T-cell (primary cell): ENCODE results near the gene UPK2. TPM values are rescaled to one million over a fixed set of nuclear protein-coding genes. Genes with fewer than 3 reads are reported as not detected.
"Not testable (repeated sequence)": the region's sequence is repeated elsewhere in the genome, so short reads cannot be mapped to it uniquely, and the experiment has no call there.

ENCODE experiments used
- ATAC-seq, 4 experiments: fragments of 200-7000 bp in 3 of 4; fragments of 150-1000 bp in 1 of 4; cut with Tn5 transposase; replicated peaks in 1 of 4; 1 replicate in 3 of 4; 2 replicates in 1 of 4; pipeline ENCODE4 v1.10.0; 2021; ENCODE audit warnings: moderate library complexity in 3 of 4, mild to moderate bottlenecking in 2 of 4, moderate number of reproducible peaks in 1 of 4
- CTCF ChIA-PET, 2 donors: fragments of 300-600 bp; sonication (Branson Sonifier 250); formaldehyde crosslinking; loops; one replicate each; lab custom pipeline; 2022; ENCODE audit warnings: antibody characterized with exemption in 2 of 2; lab: Charles Lee
- POLR2A ChIA-PET, 2 donors: fragments of 300-600 bp; sonication (Branson Sonifier 250); formaldehyde crosslinking; loops; one replicate each; lab custom pipeline; 2022; ENCODE audit warnings: antibody characterized with exemption in 2 of 2; lab: Charles Lee
- DNase-seq, 35 experiments: peaks; one replicate each; pipeline versions ENCODE4 v3.0.0 to v3.0.0-alpha.2; 2013 to 2023
- H3K27ac ChIP-seq: one replicate; pipeline ENCODE4 v1.5.1; 2013; ENCODE audit warnings: low read length
- H3K27me3 ChIP-seq, 2 experiments: replicated peaks in 1 of 2; 1 replicate in 1 of 2; 2 replicates in 1 of 2; pipeline versions ENCODE4 v1.6.1 to v1.7.0; 2013; ENCODE audit warnings: low read length in 1 of 2, mixed read lengths in 1 of 2; ENCODE audit not compliant: control insufficient read depth in 2 of 2, insufficient read depth in 2 of 2; ENCODE audit errors: extremely low read depth in 1 of 2
- H3K36me3 ChIP-seq, 2 donors: 1 replicate in 1 of 2; 2 replicates in 1 of 2; pipeline versions ENCODE4 v1.6.1 to v1.7.0; 2013; ENCODE audit warnings: low read length in 1 of 2; ENCODE audit not compliant: control insufficient read depth in 2 of 2, insufficient read depth in 1 of 2; ENCODE audit errors: extremely low read depth in 1 of 2
- H3K4me1 ChIP-seq, 2 experiments: 1 replicate in 1 of 2; 2 replicates in 1 of 2; pipeline versions ENCODE4 v1.6.1 to v1.7.0; 2013; ENCODE audit warnings: low read length in 2 of 2, mixed read lengths in 1 of 2; ENCODE audit not compliant: insufficient read depth in 2 of 2, control insufficient read depth in 1 of 2; ENCODE audit errors: extremely low read depth in 1 of 2
- H3K4me3 ChIP-seq, 2 donors: 1 replicate in 1 of 2; 2 replicates in 1 of 2; pipeline versions ENCODE4 v1.5.1 to v1.7.0; 2013; ENCODE audit warnings: mild to moderate bottlenecking in 2 of 2, low read length in 1 of 2, moderate library complexity in 1 of 2; ENCODE audit not compliant: control insufficient read depth in 1 of 2; ENCODE audit errors: extremely low read depth in 1 of 2
- H3K9me3 ChIP-seq: 2 replicates; pipeline ENCODE4 v1.7.0; 2013
- H3K27ac Mint-ChIP-seq, 2 donors: one replicate each; pipeline ENCODE4 v1.8.0; 2020 to 2021; ENCODE audit warnings: mild to moderate bottlenecking in 2 of 2, mixed read lengths in 2 of 2
- H3K27me3 Mint-ChIP-seq, 2 donors: one replicate each; pipeline ENCODE4 v1.8.0; 2021 to 2022; ENCODE audit warnings: mixed read lengths in 2 of 2
- H3K36me3 Mint-ChIP-seq: one replicate; pipeline ENCODE4 v1.8.0; 2021; ENCODE audit warnings: mixed read lengths
- H3K4me1 Mint-ChIP-seq, 3 donors: one replicate each; pipeline ENCODE4 v1.8.0; 2020 to 2022; ENCODE audit warnings: mixed read lengths in 3 of 3, mild to moderate bottlenecking in 1 of 3
- H3K4me3 Mint-ChIP-seq, 3 donors: one replicate each; pipeline ENCODE4 v1.8.0; 2020 to 2022; ENCODE audit warnings: mild to moderate bottlenecking in 3 of 3, mixed read lengths in 3 of 3, moderate library complexity in 3 of 3
- H3K9me3 Mint-ChIP-seq, 3 donors: one replicate each; pipeline ENCODE4 v1.8.0; 2020 to 2022; ENCODE audit warnings: mixed read lengths in 3 of 3
- WGBS: methylation state at CpG from one replicate; pipeline ENCODE4 v1.1.5; 2013; ENCODE audit warnings: missing lambda C conversion rate; ENCODE audit not compliant: insufficient coverage; 5-methylcytosine and 5-hydroxymethylcytosine counted together
- total RNA-seq, 35 experiments: library from RNA in 6 of 35; stranded (reverse) in 6 of 35; fragments of 120-200 nt in 1 of 35; gene quantifications; one replicate each; pipeline versions ENCODE4 v1.2.1 to v1.2.4 and lab custom pipeline; 2013 to 2026

The UPK2 gene
- total RNA-seq, 5 donors from 2014 or later (not counting 1 experiment from before 2014, with no cell fraction given), result 0.32 TPM; not detected in 4

- H3K4me3 ChIP-seq, result no peak overlapping the region
- no peak overlapping the region for H3K27ac ChIP-seq
- DNase-seq (no peak), ATAC-seq (no peak)
- H3K4me1 ChIP-seq, result peaks cover 0 to 10% of the 10 kb centered on the region in 2 experiments
- H3K9me3 ChIP-seq, result no peaks in the 10 kb centered on the region
- ChIA-PET CTCF (interaction anchor here in 1 of 2 donors (0.6 to 1.2 kb wide), 2 partner anchors 43 to 73 kb away, joined by 3 read pairs; partner anchors contain the start of gene SLC37A4), POLR2A (no interaction called here)
- H3K27me3 Mint-ChIP-seq, result peaks cover 0 to 10% of the 10 kb centered on the region in 2 donors
- peaks cover 0 to 35% of the 10 kb centered on the region in 2 experiments for H3K27me3 ChIP-seq
- no peaks in the 10 kb centered on the region for H3K36me3 ChIP-seq
- WGBS, result 86% methylated on average over 11 of the region's 11 CpGs
- peaks cover 5 to 11% (median 6%) of the 10 kb centered on the region in 3 donors for H3K4me1 Mint-ChIP-seq
- no peaks in the 10 kb centered on the region for H3K36me3 Mint-ChIP-seq
- H3K4me3 Mint-ChIP-seq, result no peak overlapping the region
- H3K27ac Mint-ChIP-seq, result no peak overlapping the region
- no peaks in the 10 kb centered on the region for H3K9me3 Mint-ChIP-seq
Observed at GRCh38 chr11:118957549-118957948, 1.5 kb downstream of the UPK2 start.

DNA sequence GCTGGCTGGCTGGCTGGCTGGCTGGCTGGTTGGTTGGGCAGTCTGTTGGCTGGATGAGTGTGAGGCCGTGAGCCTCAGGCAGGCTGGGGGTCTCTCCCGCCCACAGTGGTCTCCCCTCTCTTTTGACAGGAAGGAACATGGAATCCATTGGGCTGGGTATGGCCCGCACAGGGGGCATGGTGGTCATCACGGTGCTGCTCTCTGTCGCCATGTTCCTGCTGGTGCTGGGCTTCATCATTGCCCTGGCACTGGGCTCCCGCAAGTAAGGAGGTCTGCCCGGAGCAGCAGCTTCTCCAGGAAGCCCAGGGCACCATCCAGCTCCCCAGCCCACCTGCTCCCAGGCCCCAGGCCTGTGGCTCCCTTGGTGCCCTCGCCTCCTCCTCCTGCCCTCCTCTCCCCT is 1.9 kb downstream of the UPK2 start:
- WGBS, result 85% methylated on average over 8 of the region's 8 CpGs
- Mint-ChIP-seq H3K4me3 (no peak overlapping the region), H3K27ac (no peak overlapping the region), H3K36me3 (no peaks in the 10 kb centered on the region), H3K27me3 (peaks cover 0 to 10% of the 10 kb centered on the region in 2 donors), H3K4me1 (peaks cover 5 to 11% (median 6%) of the 10 kb centered on the region in 3 donors), H3K9me3 (no peaks in the 10 kb centered on the region)
- peaks cover 0 to 35% of the 10 kb centered on the region in 2 experiments for H3K27me3 ChIP-seq
- no peak overlapping the region for H3K4me3 ChIP-seq
- peaks cover 0 to 10% of the 10 kb centered on the region in 2 experiments for H3K4me1 ChIP-seq
- ChIA-PET POLR2A (no interaction called here), CTCF (interaction anchor here (0.6 to 1.2 kb wide), 2 partner anchors 73 to 148 kb away, joined by 3 read pairs; partner anchors contain the start of gene SLC37A4 (in 1 of the 2))
- no peaks in the 10 kb centered on the region for H3K36me3 ChIP-seq
- H3K9me3 ChIP-seq, result no peaks in the 10 kb centered on the region
- DNase-seq (no peak), ATAC-seq (no peak)
- H3K27ac ChIP-seq, result no peak overlapping the region

- H3K27me3 Mint-ChIP-seq, result peaks cover 0 to 10% of the 10 kb centered on the region in 2 donors
- no peaks in the 10 kb centered on the region for H3K36me3 ChIP-seq
- no peaks in the 10 kb centered on the region for H3K36me3 Mint-ChIP-seq
- no peak for DNase-seq
- H3K9me3 Mint-ChIP-seq, result no peaks in the 10 kb centered on the region
- no peak for ATAC-seq
- H3K4me3 Mint-ChIP-seq, result no peak overlapping the region
- H3K27me3 ChIP-seq, result peaks cover 0 to 32% of the 10 kb centered on the region in 2 experiments
- 100% methylated on average over 2 of the region's 2 CpGs for WGBS
- H3K9me3 ChIP-seq, result no peaks in the 10 kb centered on the region
- ChIA-PET CTCF (interaction anchor here (0.6 to 0.7 kb wide), 2 partner anchors 31 to 148 kb away, joined by 3 read pairs; no protein-coding TSS in a partner anchor), POLR2A (interaction anchor here (0.7 kb wide), 2 partner anchors 178 to 585 kb away, joined by 3 to 4 read pairs; no protein-coding TSS in a partner anchor)
- H3K27ac Mint-ChIP-seq, result no peak overlapping the region
- peaks cover 0 to 10% of the 10 kb centered on the region in 2 experiments for H3K4me1 ChIP-seq
- H3K27ac ChIP-seq, result no peak overlapping the region
- H3K4me3 ChIP-seq, result no peak overlapping the region
- peaks cover 5 to 11% (median 6%) of the 10 kb centered on the region in 3 donors for H3K4me1 Mint-ChIP-seq
Observed at GRCh38 chr11:118958577-118958976, 2.5 kb downstream of the UPK2 start.

- ChIA-PET POLR2A (no interaction called here), CTCF (no interaction called here)
- Mint-ChIP-seq H3K27me3 (peaks cover 0 to 5% of the 10 kb centered on the region in 2 donors), H3K27ac (no peak overlapping the region), H3K9me3 (no peaks in the 10 kb centered on the region), H3K36me3 (no peaks in the 10 kb centered on the region), H3K4me1 (peaks cover 4 to 10% (median 5%) of the 10 kb centered on the region in 3 donors), H3K4me3 (no peak overlapping the region)
- Histone ChIP-seq H3K27ac (no peak overlapping the region), H3K36me3 (no peaks in the 10 kb centered on the region), H3K9me3 (no peaks in the 10 kb centered on the region), H3K27me3 (peaks cover 0 to 25% of the 10 kb centered on the region in 2 experiments), H3K4me3 (no peak overlapping the region), H3K4me1 (peaks cover 0 to 7% of the 10 kb centered on the region in 2 experiments)
- DNase-seq, result no peak
- ATAC-seq, result no peak
- WGBS, result 71% methylated on average over 2 of the region's 5 CpGs
Observed at GRCh38 chr11:118961189-118961588, 5.1 kb downstream of the UPK2 start.

DNA sequence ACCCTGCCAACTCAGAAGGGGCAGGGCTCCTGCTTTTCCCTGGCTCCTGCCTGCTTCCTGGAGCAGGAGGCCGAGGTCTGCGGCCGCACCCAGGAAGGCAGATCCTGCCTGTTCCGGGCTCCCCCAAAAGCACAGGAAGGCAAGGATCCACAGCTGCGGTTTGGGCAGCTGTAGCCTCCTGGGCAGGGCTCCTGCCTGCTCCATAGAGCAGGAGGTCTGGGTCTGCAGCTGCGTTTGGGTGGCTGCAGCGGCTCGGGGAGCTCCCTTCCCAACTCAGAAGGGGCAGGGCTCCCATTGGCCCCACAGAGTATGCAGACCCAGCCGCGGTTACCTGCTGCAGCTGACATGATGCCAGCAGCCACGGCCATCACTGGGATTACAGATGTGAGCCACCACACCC is 5.5 kb downstream of the UPK2 start:
- Histone ChIP-seq H3K27ac (no peak overlapping the region), H3K27me3 (peaks cover 0 to 23% of the 10 kb centered on the region in 2 experiments), H3K4me1 (peaks cover 0 to 3% of the 10 kb centered on the region in 2 experiments), H3K4me3 (no peak overlapping the region), H3K9me3 (no peaks in the 10 kb centered on the region), H3K36me3 (no peaks in the 10 kb centered on the region)
- ChIA-PET POLR2A (no interaction called here), CTCF (no interaction called here)
- Mint-ChIP-seq H3K36me3 (no peaks in the 10 kb centered on the region), H3K4me3 (no peak overlapping the region), H3K9me3 (no peaks in the 10 kb centered on the region), H3K4me1 (peaks cover under 1 to 6% (median 1%) of the 10 kb centered on the region in 3 donors), H3K27me3 (peaks cover 0 to under 1% of the 10 kb centered on the region in 2 donors), H3K27ac (no peak overlapping the region)
- WGBS, result 68% methylated on average over 11 of the region's 11 CpGs
- no peak for ATAC-seq
- DNase-seq, result no peak

GRCh38 chr11:118969508-118969907 is 13.4 kb downstream of the UPK2 start:
- peaks cover 10 to 11% of the 10 kb centered on the region in 2 donors for H3K27me3 Mint-ChIP-seq
- DNase-seq, H3K9me3 Mint-ChIP-seq, H3K27ac Mint-ChIP-seq, POLR2A ChIA-PET, ATAC-seq, H3K4me1 Mint-ChIP-seq, H3K36me3 Mint-ChIP-seq, H3K4me3 ChIP-seq, CTCF ChIA-PET, H3K9me3 ChIP-seq, H3K36me3 ChIP-seq, H3K4me1 ChIP-seq, H3K4me3 Mint-ChIP-seq, H3K27ac ChIP-seq: not testable (repeated sequence)
- no CpG with 5 or more reads among the region's 2 CpGs for WGBS
- peaks cover 0 to 19% of the 10 kb centered on the region in 2 experiments for H3K27me3 ChIP-seq
